GM13977 (cell line): Measurements from ENCODE around the gene PPIG.
"Not testable (repeated sequence)": the region's sequence is repeated elsewhere in the genome, so short reads cannot be mapped to it uniquely, and the experiment has no call there.

Source experiments
- DNase-seq: peaks from one replicate; pipeline ENCODE4 v3.0.0; 2012; ENCODE audit warnings: low spot score
- in situ Hi-C: fragments of 300-500 bp; cut with MboI; formaldehyde crosslinking; loops from one replicate; pipeline ENCODE4 v1.12.0; 2022; ENCODE audit warnings: low sequenced_read_pairs, low pct_unique_long_range_greater_than_20kb, mixed read lengths, inconsistent platforms; ENCODE audit not compliant: unreplicated experiment
- TF ChIP-seq, protein P1 (sequence below): IDR thresholded peaks from 2 replicates; pipeline ENCODE4 v1.5.1; 2012; ENCODE audit warnings: mild to moderate bottlenecking, control low read depth; ENCODE audit not compliant: insufficient read depth; ENCODE audit errors: extremely low read depth, missing control alignments

PPIG gene

GRCh38 chr2:169573160-169573973, 10.8 kb upstream of the PPIG start, which contains the start of gene FASTKD1:
Gene FASTKD1, minus strand, starts transcription at chr2:169573865. Its CDS starts 1,836 bp downstream, at chr2:169572029.
- in situ Hi-C loops: no loop called here
- peak; percentile 90 for DNase-seq
- TF ChIP-seq, protein P1, sequence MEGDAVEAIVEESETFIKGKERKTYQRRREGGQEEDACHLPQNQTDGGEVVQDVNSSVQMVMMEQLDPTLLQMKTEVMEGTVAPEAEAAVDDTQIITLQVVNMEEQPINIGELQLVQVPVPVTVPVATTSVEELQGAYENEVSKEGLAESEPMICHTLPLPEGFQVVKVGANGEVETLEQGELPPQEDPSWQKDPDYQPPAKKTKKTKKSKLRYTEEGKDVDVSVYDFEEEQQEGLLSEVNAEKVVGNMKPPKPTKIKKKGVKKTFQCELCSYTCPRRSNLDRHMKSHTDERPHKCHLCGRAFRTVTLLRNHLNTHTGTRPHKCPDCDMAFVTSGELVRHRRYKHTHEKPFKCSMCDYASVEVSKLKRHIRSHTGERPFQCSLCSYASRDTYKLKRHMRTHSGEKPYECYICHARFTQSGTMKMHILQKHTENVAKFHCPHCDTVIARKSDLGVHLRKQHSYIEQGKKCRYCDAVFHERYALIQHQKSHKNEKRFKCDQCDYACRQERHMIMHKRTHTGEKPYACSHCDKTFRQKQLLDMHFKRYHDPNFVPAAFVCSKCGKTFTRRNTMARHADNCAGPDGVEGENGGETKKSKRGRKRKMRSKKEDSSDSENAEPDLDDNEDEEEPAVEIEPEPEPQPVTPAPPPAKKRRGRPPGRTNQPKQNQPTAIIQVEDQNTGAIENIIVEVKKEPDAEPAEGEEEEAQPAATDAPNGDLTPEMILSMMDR: no peak

- in situ Hi-C loops: no loop called here
- TF ChIP-seq, protein P1: no peak
- peak; percentile 27 for DNase-seq
Observed at GRCh38 chr2:169573974-169574299, 10.2 kb upstream of the PPIG start.

- in situ Hi-C loops: not testable (repeated sequence)
Observed at GRCh38 chr2:169574539-169574938, 9.6 kb upstream of the PPIG start.

GRCh38 chr2:169575264-169575663, 8.9 kb upstream of the PPIG start:
- not testable (repeated sequence) for DNase-seq

More at GRCh38 chr2:169574539-169574938, 9.6 kb upstream of the PPIG start:
- DNase-seq: not testable (repeated sequence)

GRCh38 chr2:169579044-169579443, 5.1 kb upstream of the PPIG start:
- no peak for DNase-seq
- TF ChIP-seq, protein P1: no peak
- in situ Hi-C loops: no loop called here

More at GRCh38 chr2:169575264-169575663, 8.9 kb upstream of the PPIG start:
- in situ Hi-C loops: not testable (repeated sequence)

GRCh38 chr2:169582552-169583266, 1.4 kb upstream of the PPIG start:
- in situ Hi-C loops, DNase-seq: not testable (repeated sequence)

DNA sequence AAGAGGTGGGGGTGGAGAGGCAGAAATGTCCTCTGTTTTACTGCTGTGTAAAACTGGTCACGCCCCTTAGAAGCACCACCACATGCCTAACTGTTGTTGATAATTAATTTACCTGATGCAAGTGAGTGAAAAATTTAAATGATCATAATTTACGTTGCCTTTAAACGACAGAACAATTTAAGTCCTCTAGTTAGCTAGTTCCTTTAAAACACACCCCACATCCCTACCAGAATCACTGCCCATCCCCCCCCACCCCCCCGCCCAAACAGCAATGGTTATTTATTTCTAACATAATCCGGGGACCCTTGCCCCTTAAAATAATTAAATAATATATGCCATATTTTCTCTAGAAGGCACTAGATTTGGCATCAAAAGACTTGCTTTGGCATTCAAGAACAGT, 633 bp upstream of the PPIG start:
- no peak for DNase-seq
- in situ Hi-C loops: no loop called here
- TF ChIP-seq, protein P1: no peak

DNA sequence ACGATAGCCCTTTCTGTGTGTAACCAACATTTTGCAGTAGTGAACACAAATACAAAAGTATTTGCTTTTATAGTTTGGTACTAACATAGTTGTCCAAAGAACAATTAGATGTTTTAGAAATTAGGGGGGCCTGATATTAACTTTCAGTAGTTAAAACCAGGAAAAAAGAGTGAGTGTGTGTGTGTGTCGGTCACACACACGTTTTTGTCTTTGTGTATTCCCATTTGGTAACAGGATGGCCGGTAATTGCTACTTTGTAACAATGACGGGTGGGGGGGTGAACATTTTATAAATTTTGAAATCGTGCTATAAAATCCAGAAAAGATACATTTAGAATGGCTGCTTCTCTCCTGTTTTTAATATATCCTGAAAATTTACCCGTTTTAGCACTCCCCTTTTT, 1.5 kb downstream of the PPIG start:
- in situ Hi-C loops: no loop called here
- TF ChIP-seq, protein P1: no peak
- DNase-seq: no peak
